ENCODE results near the gene C11orf86.

The C11orf86 gene

GRCh38 chr11:66974724-66975404 is at the start of gene C11orf86:
C11orf86 (plus strand) TSS chr11:66975304; CDS start chr11:66975363, 59 bp downstream.
- no peak for TF ChIP-seq CTCF (IDR thresholded peaks at IDR 0.05; ENCODE audit: unreplicated experiment in 3 of 3)
- H3K4me3 Mint-ChIP-seq: no peak within 1 kb of the TSS
- H3K36me3 Mint-ChIP-seq (ENCODE audit: low read depth): no peaks in the 10 kb centered on the region
- peaks cover 6% of the 10 kb centered on the region for H3K4me1 Mint-ChIP-seq
- no peaks in the 10 kb centered on the region for H3K9me3 Mint-ChIP-seq
- H3K27ac Mint-ChIP-seq: peak within 1 kb of the TSS in 2 of 3 experiments; percentile 46 to 73
- peaks cover 11% of the 10 kb centered on the region for H3K27me3 Mint-ChIP-seq (ENCODE audit: low read depth)

GRCh38 chr11:66929753-66930152 is 45.4 kb upstream of the C11orf86 start:
- Mint-ChIP-seq H3K36me3 (ENCODE audit: low read depth) (no peaks in the 10 kb centered on the region), H3K27ac (no peak overlapping the region), H3K9me3 (no peaks in the 10 kb centered on the region), H3K4me3 (no peak overlapping the region), H3K27me3 (ENCODE audit: low read depth) (peaks cover 4% of the 10 kb centered on the region), H3K4me1 (no peaks in the 10 kb centered on the region)
- TF ChIP-seq CTCF (IDR thresholded peaks at IDR 0.05; ENCODE audit: unreplicated experiment in 3 of 3): no peak

GRCh38 chr11:66932543-66932942 is 42.6 kb upstream of the C11orf86 start:
- Mint-ChIP-seq H3K4me3 (no peak overlapping the region), H3K4me1 (peaks cover 5% of the 10 kb centered on the region), H3K9me3 (peaks cover 3% of the 10 kb centered on the region), H3K27me3 (ENCODE audit: low read depth) (peaks cover 4% of the 10 kb centered on the region), H3K27ac (peak overlapping the region in 1 of 3 experiments; percentile 15), H3K36me3 (ENCODE audit: low read depth) (peaks cover 3% of the 10 kb centered on the region)
- no peak for TF ChIP-seq CTCF (IDR thresholded peaks at IDR 0.05; ENCODE audit: unreplicated experiment in 3 of 3)

GRCh38 chr11:66933531-66933930 is 41.6 kb upstream of the C11orf86 start:
- peaks cover 4% of the 10 kb centered on the region for H3K27me3 Mint-ChIP-seq (ENCODE audit: low read depth)
- no peak overlapping the region for H3K27ac Mint-ChIP-seq
- H3K4me1 Mint-ChIP-seq: peaks cover 5% of the 10 kb centered on the region
- no peak for TF ChIP-seq CTCF (IDR thresholded peaks at IDR 0.05; ENCODE audit: unreplicated experiment in 3 of 3)
- peaks cover 8% of the 10 kb centered on the region for H3K36me3 Mint-ChIP-seq (ENCODE audit: low read depth)
- H3K4me3 Mint-ChIP-seq: no peak overlapping the region
- H3K9me3 Mint-ChIP-seq: peaks cover 3% of the 10 kb centered on the region

GRCh38 chr11:66934950-66935779 is 39.9 kb upstream of the C11orf86 start:
- Mint-ChIP-seq H3K27me3 (ENCODE audit: low read depth) (peaks cover 4% of the 10 kb centered on the region), H3K9me3 (peaks cover 3% of the 10 kb centered on the region), H3K36me3 (ENCODE audit: low read depth) (peaks cover 12% of the 10 kb centered on the region), H3K4me3 (no peak overlapping the region), H3K27ac (no peak overlapping the region), H3K4me1 (peaks cover 5% of the 10 kb centered on the region)
- no peak for TF ChIP-seq CTCF (IDR thresholded peaks at IDR 0.05; ENCODE audit: unreplicated experiment in 3 of 3)

Data from nephron (organoid).